ENCODE data around the gene WIPF3.

DNA sequence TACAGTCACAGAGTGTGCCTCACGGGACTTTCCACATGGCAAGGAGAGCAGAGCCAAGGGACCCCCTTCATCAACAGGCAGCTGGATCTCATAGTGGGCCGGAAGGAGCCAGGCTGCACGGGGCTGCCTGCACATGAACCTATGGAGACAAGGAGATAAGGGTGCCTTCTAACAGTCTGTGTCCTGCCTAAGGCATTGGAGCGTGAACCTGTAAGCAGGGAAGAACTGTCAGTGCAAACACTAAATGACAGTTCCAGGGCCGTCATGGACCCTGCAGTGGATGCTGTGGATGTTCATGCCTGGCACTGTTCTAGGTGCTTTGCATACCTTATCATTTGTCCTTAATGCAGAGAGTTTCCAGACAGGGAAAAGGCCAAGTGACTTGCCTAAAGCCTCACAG lies 85.9 kb downstream of the WIPF3 start:
- TF ChIP-seq EP300 (IDR thresholded peaks at IDR 0.05; ENCODE audit: borderline replicate concordance in 1 of 2, control insufficient read depth in 1 of 2, low read depth in 2 of 2, low read length in 2 of 2) (no peak), NFIC (IDR thresholded peaks at IDR 0.05; ENCODE audit: low read depth, low read length) (no peak), SMC3 (IDR thresholded peaks at IDR 0.05; ENCODE audit: borderline replicate concordance, low read length) (no peak), CHD1 (IDR thresholded peaks at IDR 0.05; ENCODE audit: low read depth, low read length) (no peak), MXI1 (IDR thresholded peaks at IDR 0.05; ENCODE audit: low read depth, low read length) (no peak), SPI1 (IDR thresholded peaks at IDR 0.05; ENCODE audit: borderline replicate concordance, insufficient read depth, low read depth, low read length) (no peak), MTA2 (IDR thresholded peaks at IDR 0.05; ENCODE audit: low read depth) (no peak)
- TF ChIP-seq, protein P1, sequence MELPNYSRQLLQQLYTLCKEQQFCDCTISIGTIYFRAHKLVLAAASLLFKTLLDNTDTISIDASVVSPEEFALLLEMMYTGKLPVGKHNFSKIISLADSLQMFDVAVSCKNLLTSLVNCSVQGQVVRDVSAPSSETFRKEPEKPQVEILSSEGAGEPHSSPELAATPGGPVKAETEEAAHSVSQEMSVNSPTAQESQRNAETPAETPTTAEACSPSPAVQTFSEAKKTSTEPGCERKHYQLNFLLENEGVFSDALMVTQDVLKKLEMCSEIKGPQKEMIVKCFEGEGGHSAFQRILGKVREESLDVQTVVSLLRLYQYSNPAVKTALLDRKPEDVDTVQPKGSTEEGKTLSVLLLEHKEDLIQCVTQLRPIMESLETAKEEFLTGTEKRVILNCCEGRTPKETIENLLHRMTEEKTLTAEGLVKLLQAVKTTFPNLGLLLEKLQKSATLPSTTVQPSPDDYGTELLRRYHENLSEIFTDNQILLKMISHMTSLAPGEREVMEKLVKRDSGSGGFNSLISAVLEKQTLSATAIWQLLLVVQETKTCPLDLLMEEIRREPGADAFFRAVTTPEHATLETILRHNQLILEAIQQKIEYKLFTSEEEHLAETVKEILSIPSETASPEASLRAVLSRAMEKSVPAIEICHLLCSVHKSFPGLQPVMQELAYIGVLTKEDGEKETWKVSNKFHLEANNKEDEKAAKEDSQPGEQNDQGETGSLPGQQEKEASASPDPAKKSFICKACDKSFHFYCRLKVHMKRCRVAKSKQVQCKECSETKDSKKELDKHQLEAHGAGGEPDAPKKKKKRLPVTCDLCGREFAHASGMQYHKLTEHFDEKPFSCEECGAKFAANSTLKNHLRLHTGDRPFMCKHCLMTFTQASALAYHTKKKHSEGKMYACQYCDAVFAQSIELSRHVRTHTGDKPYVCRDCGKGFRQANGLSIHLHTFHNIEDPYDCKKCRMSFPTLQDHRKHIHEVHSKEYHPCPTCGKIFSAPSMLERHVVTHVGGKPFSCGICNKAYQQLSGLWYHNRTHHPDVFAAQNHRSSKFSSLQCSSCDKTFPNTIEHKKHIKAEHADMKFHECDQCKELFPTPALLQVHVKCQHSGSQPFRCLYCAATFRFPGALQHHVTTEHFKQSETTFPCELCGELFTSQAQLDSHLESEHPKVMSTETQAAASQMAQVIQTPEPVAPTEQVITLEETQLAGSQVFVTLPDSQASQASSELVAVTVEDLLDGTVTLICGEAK (IDR thresholded peaks at IDR 0.05; ENCODE audit: borderline replicate concordance) = no peak
- TF ChIP-seq, protein P2, sequence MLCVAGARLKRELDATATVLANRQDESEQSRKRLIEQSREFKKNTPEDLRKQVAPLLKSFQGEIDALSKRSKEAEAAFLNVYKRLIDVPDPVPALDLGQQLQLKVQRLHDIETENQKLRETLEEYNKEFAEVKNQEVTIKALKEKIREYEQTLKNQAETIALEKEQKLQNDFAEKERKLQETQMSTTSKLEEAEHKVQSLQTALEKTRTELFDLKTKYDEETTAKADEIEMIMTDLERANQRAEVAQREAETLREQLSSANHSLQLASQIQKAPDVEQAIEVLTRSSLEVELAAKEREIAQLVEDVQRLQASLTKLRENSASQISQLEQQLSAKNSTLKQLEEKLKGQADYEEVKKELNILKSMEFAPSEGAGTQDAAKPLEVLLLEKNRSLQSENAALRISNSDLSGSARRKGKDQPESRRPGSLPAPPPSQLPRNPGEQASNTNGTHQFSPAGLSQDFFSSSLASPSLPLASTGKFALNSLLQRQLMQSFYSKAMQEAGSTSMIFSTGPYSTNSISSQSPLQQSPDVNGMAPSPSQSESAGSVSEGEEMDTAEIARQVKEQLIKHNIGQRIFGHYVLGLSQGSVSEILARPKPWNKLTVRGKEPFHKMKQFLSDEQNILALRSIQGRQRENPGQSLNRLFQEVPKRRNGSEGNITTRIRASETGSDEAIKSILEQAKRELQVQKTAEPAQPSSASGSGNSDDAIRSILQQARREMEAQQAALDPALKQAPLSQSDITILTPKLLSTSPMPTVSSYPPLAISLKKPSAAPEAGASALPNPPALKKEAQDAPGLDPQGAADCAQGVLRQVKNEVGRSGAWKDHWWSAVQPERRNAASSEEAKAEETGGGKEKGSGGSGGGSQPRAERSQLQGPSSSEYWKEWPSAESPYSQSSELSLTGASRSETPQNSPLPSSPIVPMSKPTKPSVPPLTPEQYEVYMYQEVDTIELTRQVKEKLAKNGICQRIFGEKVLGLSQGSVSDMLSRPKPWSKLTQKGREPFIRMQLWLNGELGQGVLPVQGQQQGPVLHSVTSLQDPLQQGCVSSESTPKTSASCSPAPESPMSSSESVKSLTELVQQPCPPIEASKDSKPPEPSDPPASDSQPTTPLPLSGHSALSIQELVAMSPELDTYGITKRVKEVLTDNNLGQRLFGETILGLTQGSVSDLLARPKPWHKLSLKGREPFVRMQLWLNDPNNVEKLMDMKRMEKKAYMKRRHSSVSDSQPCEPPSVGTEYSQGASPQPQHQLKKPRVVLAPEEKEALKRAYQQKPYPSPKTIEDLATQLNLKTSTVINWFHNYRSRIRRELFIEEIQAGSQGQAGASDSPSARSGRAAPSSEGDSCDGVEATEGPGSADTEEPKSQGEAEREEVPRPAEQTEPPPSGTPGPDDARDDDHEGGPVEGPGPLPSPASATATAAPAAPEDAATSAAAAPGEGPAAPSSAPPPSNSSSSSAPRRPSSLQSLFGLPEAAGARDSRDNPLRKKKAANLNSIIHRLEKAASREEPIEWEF (IDR thresholded peaks at IDR 0.05; ENCODE audit: insufficient replicate concordance, low read depth, low read length) = no peak
- TF ChIP-seq, protein P3, sequence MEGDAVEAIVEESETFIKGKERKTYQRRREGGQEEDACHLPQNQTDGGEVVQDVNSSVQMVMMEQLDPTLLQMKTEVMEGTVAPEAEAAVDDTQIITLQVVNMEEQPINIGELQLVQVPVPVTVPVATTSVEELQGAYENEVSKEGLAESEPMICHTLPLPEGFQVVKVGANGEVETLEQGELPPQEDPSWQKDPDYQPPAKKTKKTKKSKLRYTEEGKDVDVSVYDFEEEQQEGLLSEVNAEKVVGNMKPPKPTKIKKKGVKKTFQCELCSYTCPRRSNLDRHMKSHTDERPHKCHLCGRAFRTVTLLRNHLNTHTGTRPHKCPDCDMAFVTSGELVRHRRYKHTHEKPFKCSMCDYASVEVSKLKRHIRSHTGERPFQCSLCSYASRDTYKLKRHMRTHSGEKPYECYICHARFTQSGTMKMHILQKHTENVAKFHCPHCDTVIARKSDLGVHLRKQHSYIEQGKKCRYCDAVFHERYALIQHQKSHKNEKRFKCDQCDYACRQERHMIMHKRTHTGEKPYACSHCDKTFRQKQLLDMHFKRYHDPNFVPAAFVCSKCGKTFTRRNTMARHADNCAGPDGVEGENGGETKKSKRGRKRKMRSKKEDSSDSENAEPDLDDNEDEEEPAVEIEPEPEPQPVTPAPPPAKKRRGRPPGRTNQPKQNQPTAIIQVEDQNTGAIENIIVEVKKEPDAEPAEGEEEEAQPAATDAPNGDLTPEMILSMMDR (IDR thresholded peaks at IDR 0.05 in 2 of 3, conservative IDR thresholded peaks at IDR 0.05 in 1 of 3; ENCODE audit: control insufficient read depth in 2 of 3, extremely low read depth in 1 of 3, insufficient read depth in 1 of 3, low read depth in 3 of 3, low read length in 3 of 3) = no peak

Measured in GM12878 (cell line).